Hematopoietic multipotent progenitor cell treated with erythropoietin and hydrocortisone succinate and interleukin-3 and kit ligand, for 15 days (in vitro differentiated cells): ENCODE data around the gene DAD1.
"Not testable (repeated sequence)": the region's sequence is repeated elsewhere in the genome, so short reads cannot be mapped to it uniquely, and the experiment has no call there.

Experiments used
- DNase-seq: peaks from one replicate; pipeline ENCODE4 v3.0.0-alpha.2; 2015; ENCODE audit warnings: low spot score

DAD1 gene

GRCh38 chr14:22552001-22552826 is 36.8 kb downstream of the DAD1 start:
- DNase-seq, result no peak

- no peak for DNase-seq
Observed at GRCh38 chr14:22551605-22551997, 37.4 kb downstream of the DAD1 start.

- DNase-seq, result no peak
Observed at GRCh38 chr14:22549981-22550673, 38.9 kb downstream of the DAD1 start.

GRCh38 chr14:22549324-22549962 is 39.6 kb downstream of the DAD1 start:
- no peak for DNase-seq

GRCh38 chr14:22547948-22548750 is 40.9 kb downstream of the DAD1 start:
- no peak for DNase-seq

GRCh38 chr14:22547313-22547947 is 41.6 kb downstream of the DAD1 start:
- DNase-seq, result no peak

- DNase-seq, result no peak
Observed at GRCh38 chr14:22546722-22547071, 42.3 kb downstream of the DAD1 start.

GRCh38 chr14:22545842-22546721 is 42.9 kb downstream of the DAD1 start:
- no peak for DNase-seq

- no peak for DNase-seq
Observed at GRCh38 chr14:22544881-22545420, 44.1 kb downstream of the DAD1 start.

GRCh38 chr14:22544406-22544805 is 44.6 kb downstream of the DAD1 start:
- no peak for DNase-seq

GRCh38 chr14:22543570-22544357 is 45.3 kb downstream of the DAD1 start:
- not testable (repeated sequence) for DNase-seq

GRCh38 chr14:22542360-22542759 is 46.7 kb downstream of the DAD1 start:
- no peak for DNase-seq

GRCh38 chr14:22541721-22542120 is 47.3 kb downstream of the DAD1 start:
- DNase-seq, result no peak

GRCh38 chr14:22540811-22541360 is 48.1 kb downstream of the DAD1 start:
- DNase-seq, result no peak

GRCh38 chr14:22540293-22540692 is 48.7 kb downstream of the DAD1 start:
- no peak for DNase-seq

GRCh38 chr14:22539831-22540230 is 49.2 kb downstream of the DAD1 start:
- DNase-seq, result peak; percentile 20

GRCh38 chr14:22538671-22539228 is 50.3 kb downstream of the DAD1 start:
- no peak for DNase-seq

- no peak for DNase-seq
Observed at GRCh38 chr14:22537436-22538310, 51.4 kb downstream of the DAD1 start.
